ENCODE data around the gene CCDC97.
A peak's percentile ranks its signal among the peaks of the same experiment; 100 is the strongest.
"Not testable (repeated sequence)": the region's sequence is repeated elsewhere in the genome, so short reads cannot be mapped to it uniquely, and the experiment has no call there.

Gene CCDC97

GRCh38 chr19:41339936-41340335 is 30.0 kb downstream of the CCDC97 start:
- no peak for DNase-seq (ENCODE audit: low read depth)

GRCh38 chr19:41341669-41342490 is 31.9 kb downstream of the CCDC97 start:
- DNase-seq (ENCODE audit: low read depth) = no peak

- no peak for DNase-seq (ENCODE audit: low read depth)
Measured at GRCh38 chr19:41344162-41344561, 34.2 kb downstream of the CCDC97 start.

GRCh38 chr19:41346916-41347315 is 36.9 kb downstream of the CCDC97 start:
- DNase-seq (ENCODE audit: low read depth) = not testable (repeated sequence)

GRCh38 chr19:41350735-41351338 is 40.9 kb downstream of the CCDC97 start:
- no peak for DNase-seq (ENCODE audit: low read depth)

- peak; percentile 83 for DNase-seq (ENCODE audit: low read depth)
Measured at GRCh38 chr19:41351339-41352245, 41.6 kb downstream of the CCDC97 start.

GRCh38 chr19:41352279-41352608 is 42.3 kb downstream of the CCDC97 start:
- DNase-seq (ENCODE audit: low read depth) = no peak

- peak; percentile 75 for DNase-seq (ENCODE audit: low read depth)
Measured at GRCh38 chr19:41352609-41353465, 42.9 kb downstream of the CCDC97 start.

GRCh38 chr19:41353466-41354342 is 43.7 kb downstream of the CCDC97 start, which contains the start of gene TGFB1:
TGFB1 (minus strand) TSS chr19:41353922; CDS start chr19:41353044, 878 bp downstream.
- peak; percentile 93 for DNase-seq (ENCODE audit: low read depth)

- no peak for DNase-seq (ENCODE audit: low read depth)
Measured at GRCh38 chr19:41354343-41354953, 44.5 kb downstream of the CCDC97 start.

GRCh38 chr19:41355035-41355434 is 45.1 kb downstream of the CCDC97 start:
- DNase-seq (ENCODE audit: low read depth) = no peak

GRCh38 chr19:41355802-41356201 is 45.8 kb downstream of the CCDC97 start:
- DNase-seq (ENCODE audit: low read depth) = no peak

- DNase-seq (ENCODE audit: low read depth) = no peak
Measured at GRCh38 chr19:41356984-41357739, 47.2 kb downstream of the CCDC97 start.

- DNase-seq (ENCODE audit: low read depth) = no peak
Measured at GRCh38 chr19:41357746-41358145, 47.8 kb downstream of the CCDC97 start.

GRCh38 chr19:41359741-41360140 is 49.8 kb downstream of the CCDC97 start:
- DNase-seq (ENCODE audit: low read depth) = no peak

- no peak for DNase-seq (ENCODE audit: low read depth)
Measured at GRCh38 chr19:41362143-41362847, 52.3 kb downstream of the CCDC97 start.

- DNase-seq (ENCODE audit: low read depth) = no peak
Measured at GRCh38 chr19:41363371-41363752, 53.4 kb downstream of the CCDC97 start.

- peak; percentile 95 for DNase-seq (ENCODE audit: low read depth)
Measured at GRCh38 chr19:41363753-41364523, 54.0 kb downstream of the CCDC97 start, which contains the start of gene B9D2. B9D2 (minus strand) TSS chr19:41364149; CDS start chr19:41363519, 630 bp downstream.

Data from activated gamma-delta T cell treated with anti-CD3 and anti-CD28 coated beads, Interleukin-2, amount 50 U/mL, for 16 hours (primary cell).